HG03442 (cell line): ENCODE results near the gene BRD4.

Experiments used
- ATAC-seq: cut with Tn5 transposase; IDR thresholded peaks from one replicate; pipeline ENCODE4 v1.9.1; 2021; ENCODE audit warnings: mild to moderate bottlenecking, moderate library complexity; ENCODE audit not compliant: unreplicated experiment

The BRD4 gene

GRCh38 chr19:15268192-15268927 is 64.0 kb downstream of the BRD4 start:
- ATAC-seq = no peak

GRCh38 chr19:15266683-15267082 is 65.7 kb downstream of the BRD4 start:
- ATAC-seq = no peak

- no peak for ATAC-seq
These were observed 66.5 kb downstream of the BRD4 start for GRCh38 chr19:15265850-15266248.

- ATAC-seq = no peak
These were observed 67.0 kb downstream of the BRD4 start for GRCh38 chr19:15265214-15265849.

GRCh38 chr19:15264933-15265206 is 67.5 kb downstream of the BRD4 start:
- ATAC-seq = no peak

- no peak for ATAC-seq
These were observed 68.0 kb downstream of the BRD4 start for GRCh38 chr19:15264061-15264932.

- no peak for ATAC-seq
These were observed 68.9 kb downstream of the BRD4 start for GRCh38 chr19:15263361-15263985.

- no peak for ATAC-seq
These were observed 70.3 kb downstream of the BRD4 start for GRCh38 chr19:15262011-15262410.

GRCh38 chr19:15260939-15261338 is 71.4 kb downstream of the BRD4 start:
- ATAC-seq = no peak

- ATAC-seq = no peak
These were observed 72.4 kb downstream of the BRD4 start for GRCh38 chr19:15259907-15260306.

- ATAC-seq = no peak
These were observed 74.6 kb downstream of the BRD4 start for GRCh38 chr19:15257782-15258181.

GRCh38 chr19:15256708-15257331 is 75.5 kb downstream of the BRD4 start:
- ATAC-seq = no peak

- ATAC-seq = no peak
These were observed 76.9 kb downstream of the BRD4 start for GRCh38 chr19:15255359-15255990.

- no peak for ATAC-seq
These were observed 77.8 kb downstream of the BRD4 start for GRCh38 chr19:15254547-15254946.

- no peak for ATAC-seq
These were observed 78.8 kb downstream of the BRD4 start for GRCh38 chr19:15253513-15253912.

GRCh38 chr19:15253061-15253460 is 79.3 kb downstream of the BRD4 start:
- no peak for ATAC-seq

GRCh38 chr19:15252398-15253018 is 79.8 kb downstream of the BRD4 start:
- no peak for ATAC-seq

GRCh38 chr19:15251749-15252397 is 80.5 kb downstream of the BRD4 start:
- no peak for ATAC-seq

- no peak for ATAC-seq
These were observed 81.2 kb downstream of the BRD4 start for GRCh38 chr19:15251010-15251748.
